Measurements from ENCODE around the gene FERMT1. TPM values are rescaled to one million over a fixed set of nuclear protein-coding genes. Genes with fewer than 3 reads are reported as not detected.
A peak's percentile ranks its signal among the peaks of the same experiment; 100 is the strongest.

Gene FERMT1
- total RNA-seq, 1 experiment from 2014 or later, result 0.95 TPM

DNA sequence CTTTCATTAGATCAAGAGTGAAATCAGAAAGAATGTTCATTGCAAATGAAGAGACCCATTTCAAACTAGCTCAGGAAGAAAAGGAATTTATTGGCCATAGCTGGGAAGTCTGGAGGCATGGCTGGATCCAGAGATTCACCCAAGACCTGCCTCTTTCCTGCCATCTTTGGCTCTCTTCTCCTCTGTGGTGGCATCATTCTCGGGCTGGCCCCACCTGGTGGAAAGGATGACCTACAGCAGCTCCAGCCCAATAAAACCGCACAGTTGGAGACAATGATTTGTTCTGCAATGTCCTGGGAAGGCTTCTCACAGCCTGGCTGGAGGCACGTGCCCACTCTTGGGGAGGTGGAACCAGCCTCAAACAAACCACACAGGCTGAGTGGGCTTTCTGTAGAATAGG, 18.1 kb upstream of the FERMT1 start:
- ATAC-seq (peak; percentile 60; the same call in 1 of the 2 replicates), DNase-seq (ENCODE audit: low read depth, low spot score) (no peak)
- no peak overlapping the region for H3K27ac ChIP-seq (ENCODE audit: low read length)
- BruUV-seq (replicated peaks), result no TSS peak
- H3K27me3 ChIP-seq (ENCODE audit: control insufficient read depth, insufficient read depth, low read length), result peaks cover 2% of the 10 kb centered on the region; the same call in 1 of the 2 replicates
- ChIA-PET CTCF (interaction anchor here (0.6 kb wide), 1 partner anchor 533 kb away, joined by 5 read pairs; no protein-coding TSS in a partner anchor), POLR2A (no interaction called here)
- no peaks in the 10 kb centered on the region for H3K36me3 ChIP-seq (ENCODE audit: control insufficient read depth, insufficient read depth, low read length)
- no peaks in the 10 kb centered on the region for H3K9me3 ChIP-seq (ENCODE audit: control insufficient read depth, insufficient read depth, low read depth, low read length)
- no peaks in the 10 kb centered on the region for H3K4me1 ChIP-seq (ENCODE audit: control insufficient read depth, insufficient read depth, low read length)
- intact Hi-C loops (cut with micrococcal nuclease; ENCODE audit: unreplicated experiment) (loop anchor here (5.0 to 10.0 kb wide), 2 partner anchors 614 to 1714 kb away; no protein-coding TSS in a partner anchor), in situ Hi-C loops (cut with HindIII; ENCODE audit: low pct_unique_long_range_greater_than_20kb, low sequenced_read_pairs) (no loop called here)
- TF ChIP-seq TCF7L2 (IDR thresholded peaks at IDR 0.05; ENCODE audit: low read depth, low read length), result no peak
- TF ChIP-seq, protein P1, sequence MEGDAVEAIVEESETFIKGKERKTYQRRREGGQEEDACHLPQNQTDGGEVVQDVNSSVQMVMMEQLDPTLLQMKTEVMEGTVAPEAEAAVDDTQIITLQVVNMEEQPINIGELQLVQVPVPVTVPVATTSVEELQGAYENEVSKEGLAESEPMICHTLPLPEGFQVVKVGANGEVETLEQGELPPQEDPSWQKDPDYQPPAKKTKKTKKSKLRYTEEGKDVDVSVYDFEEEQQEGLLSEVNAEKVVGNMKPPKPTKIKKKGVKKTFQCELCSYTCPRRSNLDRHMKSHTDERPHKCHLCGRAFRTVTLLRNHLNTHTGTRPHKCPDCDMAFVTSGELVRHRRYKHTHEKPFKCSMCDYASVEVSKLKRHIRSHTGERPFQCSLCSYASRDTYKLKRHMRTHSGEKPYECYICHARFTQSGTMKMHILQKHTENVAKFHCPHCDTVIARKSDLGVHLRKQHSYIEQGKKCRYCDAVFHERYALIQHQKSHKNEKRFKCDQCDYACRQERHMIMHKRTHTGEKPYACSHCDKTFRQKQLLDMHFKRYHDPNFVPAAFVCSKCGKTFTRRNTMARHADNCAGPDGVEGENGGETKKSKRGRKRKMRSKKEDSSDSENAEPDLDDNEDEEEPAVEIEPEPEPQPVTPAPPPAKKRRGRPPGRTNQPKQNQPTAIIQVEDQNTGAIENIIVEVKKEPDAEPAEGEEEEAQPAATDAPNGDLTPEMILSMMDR (IDR thresholded peaks at IDR 0.05), result peak; percentile 55
- H3K4me3 ChIP-seq (ENCODE audit: low read depth in 2 of 2, low read length in 2 of 2), result no peak overlapping the region

DNA sequence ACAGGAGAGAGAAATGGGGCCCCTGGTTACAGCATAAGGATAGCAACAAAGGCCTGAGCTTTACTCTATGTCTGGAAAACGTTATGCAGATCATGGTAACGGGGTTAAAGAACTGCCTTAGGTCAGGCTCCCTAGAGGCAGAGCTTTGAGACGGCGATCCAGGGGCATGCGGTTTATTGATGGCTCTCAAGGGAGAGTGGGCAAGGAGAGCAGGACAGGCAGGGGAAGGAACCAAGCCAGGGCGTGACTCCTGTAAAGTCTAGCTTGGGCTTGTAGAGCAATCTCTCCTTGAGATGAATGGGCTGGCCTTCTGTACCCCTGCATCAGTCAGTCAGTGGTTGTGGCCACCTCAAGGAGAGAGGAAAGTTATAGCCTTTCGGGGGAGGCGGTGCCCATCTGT, 12.5 kb upstream of the FERMT1 start:
- TF ChIP-seq TCF7L2 (IDR thresholded peaks at IDR 0.05; ENCODE audit: low read depth, low read length) (no peak), POLR2AphosphoS5 (IDR thresholded peaks at IDR 0.05; ENCODE audit: low read depth, low read length) (no peak), SIN3A (IDR thresholded peaks at IDR 0.05; ENCODE audit: borderline replicate concordance, insufficient read depth, low read depth, low read length) (no peak)
- TF ChIP-seq, protein P1 (IDR thresholded peaks at IDR 0.05), result no peak
- TF ChIP-seq, protein P2, sequence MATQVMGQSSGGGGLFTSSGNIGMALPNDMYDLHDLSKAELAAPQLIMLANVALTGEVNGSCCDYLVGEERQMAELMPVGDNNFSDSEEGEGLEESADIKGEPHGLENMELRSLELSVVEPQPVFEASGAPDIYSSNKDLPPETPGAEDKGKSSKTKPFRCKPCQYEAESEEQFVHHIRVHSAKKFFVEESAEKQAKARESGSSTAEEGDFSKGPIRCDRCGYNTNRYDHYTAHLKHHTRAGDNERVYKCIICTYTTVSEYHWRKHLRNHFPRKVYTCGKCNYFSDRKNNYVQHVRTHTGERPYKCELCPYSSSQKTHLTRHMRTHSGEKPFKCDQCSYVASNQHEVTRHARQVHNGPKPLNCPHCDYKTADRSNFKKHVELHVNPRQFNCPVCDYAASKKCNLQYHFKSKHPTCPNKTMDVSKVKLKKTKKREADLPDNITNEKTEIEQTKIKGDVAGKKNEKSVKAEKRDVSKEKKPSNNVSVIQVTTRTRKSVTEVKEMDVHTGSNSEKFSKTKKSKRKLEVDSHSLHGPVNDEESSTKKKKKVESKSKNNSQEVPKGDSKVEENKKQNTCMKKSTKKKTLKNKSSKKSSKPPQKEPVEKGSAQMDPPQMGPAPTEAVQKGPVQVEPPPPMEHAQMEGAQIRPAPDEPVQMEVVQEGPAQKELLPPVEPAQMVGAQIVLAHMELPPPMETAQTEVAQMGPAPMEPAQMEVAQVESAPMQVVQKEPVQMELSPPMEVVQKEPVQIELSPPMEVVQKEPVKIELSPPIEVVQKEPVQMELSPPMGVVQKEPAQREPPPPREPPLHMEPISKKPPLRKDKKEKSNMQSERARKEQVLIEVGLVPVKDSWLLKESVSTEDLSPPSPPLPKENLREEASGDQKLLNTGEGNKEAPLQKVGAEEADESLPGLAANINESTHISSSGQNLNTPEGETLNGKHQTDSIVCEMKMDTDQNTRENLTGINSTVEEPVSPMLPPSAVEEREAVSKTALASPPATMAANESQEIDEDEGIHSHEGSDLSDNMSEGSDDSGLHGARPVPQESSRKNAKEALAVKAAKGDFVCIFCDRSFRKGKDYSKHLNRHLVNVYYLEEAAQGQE (IDR thresholded peaks at IDR 0.05; ENCODE audit: insufficient read depth in 1 of 2, low read depth in 2 of 2, low read length in 1 of 2), result no peak
- Histone ChIP-seq H3K36me3 (ENCODE audit: control insufficient read depth, insufficient read depth, low read length) (no peaks in the 10 kb centered on the region), H3K4me3 (ENCODE audit: low read depth in 2 of 2, low read length in 2 of 2) (no peak overlapping the region), H3K9me3 (ENCODE audit: control insufficient read depth, insufficient read depth, low read depth, low read length) (no peaks in the 10 kb centered on the region), H3K4me1 (ENCODE audit: control insufficient read depth, insufficient read depth, low read length) (no peaks in the 10 kb centered on the region), H3K27ac (ENCODE audit: low read length) (no peak overlapping the region), H3K27me3 (ENCODE audit: control insufficient read depth, insufficient read depth, low read length) (peaks cover 8% of the 10 kb centered on the region)
- ATAC-seq (no peak), DNase-seq (ENCODE audit: low read depth, low spot score) (no peak)
- ChIA-PET CTCF (no interaction called here), POLR2A (no interaction called here)
- in situ Hi-C loops (cut with HindIII; ENCODE audit: low pct_unique_long_range_greater_than_20kb, low sequenced_read_pairs) (no loop called here), intact Hi-C loops (cut with micrococcal nuclease; ENCODE audit: unreplicated experiment) (no loop called here)
- no TSS peak for BruUV-seq (replicated peaks)
